HepG2 (cell line): ENCODE data around the gene WIPF2. TPM values are rescaled to one million over a fixed set of nuclear protein-coding genes. Genes with fewer than 3 reads are reported as not detected.

Experiments
- AKNA ChIP-seq: sonication (generic); formaldehyde crosslinking; IDR thresholded peaks from 2 replicates; pipeline ENCODE4 v1.4.0; 2020; ENCODE audit warnings: missing genetic modification reagents, borderline replicate concordance
- KAT8 ChIP-seq: IDR thresholded peaks from 2 replicates; pipeline ENCODE4 v1.6.1; 2016; ENCODE audit warnings: missing genetic modification reagents, missing compliant biosample characterization
- PCBP2 ChIP-seq: fragments of 200-400 bp; formaldehyde crosslinking; optimal IDR thresholded peaks from 2 replicates; pipeline ENCODE3; 2018; ENCODE audit warnings: low read length, low read depth; ENCODE audit not compliant: poor library complexity, severe bottlenecking
- ZNF710 ChIP-seq: sonication (generic); formaldehyde crosslinking; IDR thresholded peaks from 2 replicates; pipeline ENCODE4 v1.5.0; 2020; ENCODE audit warnings: mild to moderate bottlenecking, missing genetic modification reagents, borderline replicate concordance
- polyA plus RNA-seq, 8 experiments: library from polyadenylated mRNA; depleted of rRNA in 3 of 8; stranded (reverse) in 7 of 8; unstranded in 1 of 8; fragments of >200 nt; fragmentation: Illumina TruSeq in 4 of 8; extraction: Trizol in 4 of 8; gene quantifications; 2 replicates each; pipeline versions ENCODE4 v1.2.1 to v1.2.3, GENCODE V29; 2011 to 2016; ENCODE audit warnings: low read depth in 4 of 8, missing spikeins in 1 of 8, mixed read lengths in 1 of 8; ENCODE audit not compliant: insufficient read depth in 1 of 8
- total RNA-seq, 5 experiments: library from RNA; depleted of rRNA; stranded (reverse); fragments of >200 nt; fragmentation: Illumina TruSeq; extraction: Trizol; gene quantifications; 2 replicates each; pipeline ENCODE4 v1.2.3, GENCODE V29; 2016; ENCODE audit warnings: low read depth in 1 of 5
- TF ChIP-seq, protein P1 (sequence below): IDR thresholded peaks from 2 replicates; pipeline ENCODE4 v1.6.1; 2016; ENCODE audit warnings: control low read depth

Gene WIPF2
- total and polyA plus RNA-seq, 2 of the 13 experiments (the other 11 are each of a cell fraction or from before 2014, with no cell fraction given), result 7.2 to 10.8 TPM

DNA sequence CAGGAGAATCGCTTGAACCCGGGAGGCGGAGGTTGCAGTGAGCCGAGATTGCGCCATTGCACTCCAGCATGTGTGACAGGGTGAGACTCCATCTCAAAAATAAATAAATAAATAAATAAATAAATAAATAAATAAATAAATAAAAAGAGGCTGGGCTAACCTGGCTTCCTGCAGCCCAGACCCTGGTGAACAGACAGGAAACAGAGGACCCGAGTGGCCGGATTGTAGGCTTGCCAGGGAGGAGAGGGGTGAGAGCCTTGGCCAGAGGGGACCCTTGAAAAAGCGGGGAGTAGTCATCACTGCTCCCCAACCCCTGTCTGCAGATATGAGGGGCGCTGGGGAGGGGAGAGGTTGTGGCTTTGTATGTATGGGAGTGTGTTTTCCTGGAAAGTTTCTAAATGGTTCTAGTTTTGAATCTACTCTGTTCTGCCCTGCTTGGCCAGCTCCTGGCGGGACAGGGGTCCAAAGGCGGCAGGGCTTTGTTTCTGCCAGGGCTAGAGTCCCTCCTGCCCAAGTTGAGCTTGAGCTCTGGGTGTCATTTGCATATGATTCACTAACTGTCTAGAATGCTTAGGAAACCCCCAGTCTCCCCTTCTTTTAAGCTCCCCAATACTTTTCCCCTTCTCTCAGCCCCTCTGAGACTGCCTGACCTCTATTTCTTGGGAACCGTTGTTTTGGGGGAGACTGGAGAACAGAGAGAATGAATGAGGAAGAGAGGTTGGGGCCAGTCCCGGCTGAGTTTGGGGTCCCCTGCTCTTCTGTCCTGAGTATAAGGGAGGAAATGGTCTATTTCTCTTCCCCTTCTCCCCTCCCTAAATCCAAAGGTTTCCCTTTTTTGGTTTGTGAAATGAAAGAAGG is 106.3 kb downstream of the WIPF2 start (continued):
- TF ChIP-seq, protein P1, sequence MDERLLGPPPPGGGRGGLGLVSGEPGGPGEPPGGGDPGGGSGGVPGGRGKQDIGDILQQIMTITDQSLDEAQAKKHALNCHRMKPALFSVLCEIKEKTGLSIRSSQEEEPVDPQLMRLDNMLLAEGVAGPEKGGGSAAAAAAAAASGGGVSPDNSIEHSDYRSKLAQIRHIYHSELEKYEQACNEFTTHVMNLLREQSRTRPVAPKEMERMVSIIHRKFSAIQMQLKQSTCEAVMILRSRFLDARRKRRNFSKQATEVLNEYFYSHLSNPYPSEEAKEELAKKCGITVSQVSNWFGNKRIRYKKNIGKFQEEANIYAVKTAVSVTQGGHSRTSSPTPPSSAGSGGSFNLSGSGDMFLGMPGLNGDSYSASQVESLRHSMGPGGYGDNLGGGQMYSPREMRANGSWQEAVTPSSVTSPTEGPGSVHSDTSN, result no peak
- no peak for TF ChIP-seq KAT8 (CRISPR knock-in tag)
- no peak for TF ChIP-seq ZNF710 (CRISPR knock-in tag)
- TF ChIP-seq PCBP2, result peak; percentile 28
- no peak for TF ChIP-seq AKNA (CRISPR knock-in tag)
